Mesodermal cell (in vitro differentiated cells): Measurements from ENCODE around the gene LCN15.

Experiments
- H3K27ac ChIP-seq: 2 replicates; pipeline ENCODE4 v1.7.0; 2013; ENCODE audit warnings: mild to moderate bottlenecking, low read depth, low read length, moderate library complexity; ENCODE audit not compliant: severe bottlenecking
- H3K36me3 ChIP-seq: 2 replicates; pipeline ENCODE4 v1.7.1; 2013; ENCODE audit warnings: mild to moderate bottlenecking, low read length, moderate library complexity; ENCODE audit not compliant: control insufficient read depth, insufficient read depth
- H3K4me1 ChIP-seq: one replicate; pipeline ENCODE4 v1.7.1; 2013; ENCODE audit warnings: mild to moderate bottlenecking, low read length; ENCODE audit not compliant: insufficient read depth, control insufficient read depth, poor library complexity, severe bottlenecking
- H3K4me3 ChIP-seq: 2 replicates; pipeline ENCODE4 v1.7.0; 2013; ENCODE audit warnings: low read length, control low read depth, mild to moderate bottlenecking; ENCODE audit not compliant: insufficient read depth, poor library complexity, severe bottlenecking; ENCODE audit errors: extremely low read depth
- H3K9me3 ChIP-seq: 2 replicates; pipeline ENCODE4 v1.7.1; 2013; ENCODE audit warnings: mild to moderate bottlenecking, low read length, moderate library complexity; ENCODE audit not compliant: control insufficient read depth
- WGBS, 2 experiments: methylation state at CpG; one replicate each; pipeline ENCODE4 v1.1.5; 2013; ENCODE audit warnings: missing lambda C conversion rate in 2 of 2; ENCODE audit not compliant: insufficient coverage in 2 of 2; 5-methylcytosine and 5-hydroxymethylcytosine counted together

LCN15 gene

GRCh38 chr9:136753371-136754058, 10.8 kb downstream of the LCN15 start:
- no peaks in the 10 kb centered on the region for H3K4me1 ChIP-seq
- peaks cover 13% of the 10 kb centered on the region for H3K9me3 ChIP-seq
- 86 to 89% methylated on average over 28 to 31 of the region's 31 CpGs for WGBS, 2 experiments
- H3K36me3 ChIP-seq: no peaks in the 10 kb centered on the region
- no peak overlapping the region for H3K27ac ChIP-seq
- no peak overlapping the region for H3K4me3 ChIP-seq

- no peak overlapping the region for H3K4me3 ChIP-seq
- H3K4me1 ChIP-seq: no peaks in the 10 kb centered on the region
- H3K9me3 ChIP-seq: peaks cover 13% of the 10 kb centered on the region
- no peaks in the 10 kb centered on the region for H3K36me3 ChIP-seq
- H3K27ac ChIP-seq: no peak overlapping the region
Observed at GRCh38 chr9:136751814-136752213, 12.5 kb downstream of the LCN15 start.

- 100% methylated on average over 1 of the region's 1 CpG; no CpG with 5 or more reads in 1 of the 2 experiments for WGBS, 2 experiments
Observed at GRCh38 chr9:136751244-136751643, 13.1 kb downstream of the LCN15 start.

GRCh38 chr9:136750526-136750925, 13.8 kb downstream of the LCN15 start:
- no peak overlapping the region for H3K4me3 ChIP-seq
- peaks cover 13% of the 10 kb centered on the region for H3K9me3 ChIP-seq
- no peaks in the 10 kb centered on the region for H3K4me1 ChIP-seq
- no peak overlapping the region for H3K27ac ChIP-seq
- H3K36me3 ChIP-seq: no peaks in the 10 kb centered on the region
- WGBS, 2 experiments: 85% methylated on average over 2 of the region's 2 CpGs

More at GRCh38 chr9:136751244-136751643, 13.1 kb downstream of the LCN15 start:
- no peaks in the 10 kb centered on the region for H3K36me3 ChIP-seq
- no peak overlapping the region for H3K27ac ChIP-seq
- H3K4me1 ChIP-seq: no peaks in the 10 kb centered on the region
- no peak overlapping the region for H3K4me3 ChIP-seq
- peaks cover 13% of the 10 kb centered on the region for H3K9me3 ChIP-seq

GRCh38 chr9:136748666-136749611, 15.4 kb downstream of the LCN15 start:
- 91 to 94% methylated on average over 17 to 19 of the region's 21 CpGs for WGBS, 2 experiments
- no peaks in the 10 kb centered on the region for H3K4me1 ChIP-seq
- no peaks in the 10 kb centered on the region for H3K36me3 ChIP-seq
- no peak overlapping the region for H3K4me3 ChIP-seq
- H3K27ac ChIP-seq: no peak overlapping the region
- H3K9me3 ChIP-seq: peaks cover 13% of the 10 kb centered on the region

- no peak within 1 kb of the TSS for H3K4me3 ChIP-seq
- H3K4me1 ChIP-seq: no peaks in the 10 kb centered on the region
- H3K27ac ChIP-seq: no peak within 1 kb of the TSS
- peaks cover 13% of the 10 kb centered on the region for H3K9me3 ChIP-seq
- no peaks in the 10 kb centered on the region for H3K36me3 ChIP-seq
- whole genome bisulfite sequencing, 2 experiments: 76 to 88% methylated on average over 5 of the region's 8 CpGs
Observed at GRCh38 chr9:136748201-136748600, 16.1 kb downstream of the LCN15 start, which contains the start of gene LCN6. LCN6 (minus strand) TSS chr9:136748525; CDS start chr9:136748483, 42 bp downstream.

GRCh38 chr9:136747161-136748060, 16.9 kb downstream of the LCN15 start:
- Histone ChIP-seq H3K4me3 (no peak overlapping the region), H3K4me1 (no peaks in the 10 kb centered on the region), H3K9me3 (peaks cover 13% of the 10 kb centered on the region), H3K27ac (no peak overlapping the region), H3K36me3 (no peaks in the 10 kb centered on the region)
- WGBS, 2 experiments: 85 to 93% methylated on average over 17 to 22 of the region's 22 CpGs

- WGBS, 2 experiments: 92 to 94% methylated on average over 15 of the region's 18 CpGs
- no peaks in the 10 kb centered on the region for H3K4me1 ChIP-seq
- no peak overlapping the region for H3K27ac ChIP-seq
Observed at GRCh38 chr9:136746621-136747020, 17.7 kb downstream of the LCN15 start.

GRCh38 chr9:136746155-136746490, 18.2 kb downstream of the LCN15 start:
- Histone ChIP-seq H3K27ac (no peak overlapping the region), H3K4me3 (no peak overlapping the region), H3K9me3 (peaks cover under 1% of the 10 kb centered on the region), H3K4me1 (no peaks in the 10 kb centered on the region), H3K36me3 (no peaks in the 10 kb centered on the region)
- WGBS, 2 experiments: 88 to 93% methylated on average over 8 to 9 of the region's 22 CpGs

More at GRCh38 chr9:136746621-136747020, 17.7 kb downstream of the LCN15 start:
- H3K9me3 ChIP-seq: peaks cover 6% of the 10 kb centered on the region
- no peaks in the 10 kb centered on the region for H3K36me3 ChIP-seq
- no peak overlapping the region for H3K4me3 ChIP-seq

GRCh38 chr9:136745389-136746154, 18.7 kb downstream of the LCN15 start:
- Histone ChIP-seq H3K27ac (no peak overlapping the region), H3K36me3 (no peaks in the 10 kb centered on the region), H3K9me3 (no peaks in the 10 kb centered on the region), H3K4me1 (no peaks in the 10 kb centered on the region), H3K4me3 (no peak overlapping the region)
- WGBS, 2 experiments: 88 to 92% methylated on average over 20 to 21 of the region's 23 CpGs
